Hepatocyte (in vitro differentiated cells): ENCODE measurements around the gene SCLT1.

Source experiments
- CTCF ChIP-seq: fragments of 200-600 bp; sonication (generic); IDR thresholded peaks from 2 replicates; pipeline ENCODE4 v1.5.1; 2016; ENCODE audit warnings: antibody characterized with exemption, mild to moderate bottlenecking; ENCODE audit not compliant: poor library complexity
- EZH2 ChIP-seq: fragments of 200-600 bp; sonication (generic); IDR thresholded peaks from 2 replicates; pipeline ENCODE4 v1.6.1; 2016; ENCODE audit warnings: antibody characterized with exemption, mild to moderate bottlenecking, borderline replicate concordance
- EZH2phosphoT487 ChIP-seq: fragments of 200-600 bp; sonication (generic); IDR thresholded peaks from one replicate; pipeline ENCODE4 v1.6.1; 2018; ENCODE audit warnings: antibody characterized with exemption, mild to moderate bottlenecking, low read depth, moderate library complexity; ENCODE audit not compliant: unreplicated experiment, severe bottlenecking

GRCh38 chr4:128844931-128845330, 248.4 kb downstream of the SCLT1 start:
- TF ChIP-seq CTCF, result no peak
- no peak for TF ChIP-seq EZH2
- no peak for TF ChIP-seq EZH2phosphoT487
